SH-SY5Y (cell line): ENCODE results near the gene SESN1.

Source experiments
- GATA2 ChIP-seq: IDR thresholded peaks from 2 replicates; pipeline ENCODE4 v1.6.1; 2011; ENCODE audit warnings: mild to moderate bottlenecking, low read depth, low read length
- GATA3 ChIP-seq: IDR thresholded peaks from 2 replicates; pipeline ENCODE4 v1.6.1; 2011; ENCODE audit warnings: low read depth, mild to moderate bottlenecking, low read length, moderate library complexity

- no peak for TF ChIP-seq GATA3
- no peak for TF ChIP-seq GATA2
These were observed 1.1 kb upstream of the SESN1 start for GRCh38 chr6:109095835-109096084.
